Astrocyte (in vitro differentiated cells and primary cell): ENCODE results near the gene NHLRC4. TPM values are rescaled to one million over a fixed set of nuclear protein-coding genes. Genes with fewer than 3 reads are reported as not detected.
A peak's percentile ranks its signal among the peaks of the same experiment; 100 is the strongest.

ENCODE experiments used
- DNase-seq: peaks from one replicate; pipeline ENCODE4 v3.0.0-alpha.2; 2010; ENCODE audit warnings: low read depth
- FAIRE-seq: peaks from 2 replicates; lab custom pipeline; 2011; peaks lifted over from hg19 to GRCh38; lab: Jason Lieb, UNC
- H2AFZ ChIP-seq: 2 replicates; pipeline ENCODE4 v1.6.0; 2012; ENCODE audit warnings: low read depth, low read length, inconsistent platforms
- H3K27ac ChIP-seq: 2 replicates; pipeline ENCODE4 v1.5.1; 2011; ENCODE audit warnings: low read depth, low read length, inconsistent platforms
- H3K27me3 ChIP-seq: 2 replicates; pipeline ENCODE4 v1.6.0; 2011; ENCODE audit warnings: low read length, inconsistent platforms; ENCODE audit not compliant: insufficient read depth
- H3K36me3 ChIP-seq: 2 replicates; pipeline ENCODE4 v1.5.1; 2011; ENCODE audit warnings: low read length, inconsistent platforms; ENCODE audit not compliant: insufficient read depth
- H3K4me1 ChIP-seq: 2 replicates; pipeline ENCODE4 v1.5.1; 2011; ENCODE audit warnings: low read length, inconsistent platforms; ENCODE audit not compliant: insufficient read depth
- H3K4me2 ChIP-seq: 2 replicates; pipeline ENCODE4 v1.6.0; 2012; ENCODE audit warnings: low read length, inconsistent platforms
- H3K4me3 ChIP-seq: 2 replicates; pipeline ENCODE4 v1.5.1; 2011; ENCODE audit warnings: low read depth, mild to moderate bottlenecking, low read length, inconsistent platforms; ENCODE audit not compliant: insufficient read depth
- H3K79me2 ChIP-seq: 2 replicates; pipeline ENCODE4 v1.6.0; 2012; ENCODE audit warnings: mild to moderate bottlenecking, low read length, inconsistent platforms; ENCODE audit not compliant: insufficient read depth
- H3K9ac ChIP-seq: 2 replicates; pipeline ENCODE4 v1.6.0; 2012; ENCODE audit warnings: mild to moderate bottlenecking, low read length, inconsistent platforms
- H3K9me3 ChIP-seq: 2 replicates; pipeline ENCODE4 v1.5.1; 2012; ENCODE audit warnings: low read depth, mild to moderate bottlenecking, low read length, inconsistent platforms; ENCODE audit not compliant: insufficient read depth
- H4K20me1 ChIP-seq: 2 replicates; pipeline ENCODE4 v1.6.0; 2012; ENCODE audit warnings: low read length, inconsistent platforms; ENCODE audit not compliant: insufficient read depth
- H3K27ac Mint-ChIP-seq: one replicate; pipeline ENCODE4 v1.8.0; 2021; ENCODE audit warnings: mild to moderate bottlenecking, mixed read lengths; ENCODE audit not compliant: unreplicated experiment
- H3K27me3 Mint-ChIP-seq: one replicate; pipeline ENCODE4 v1.8.0; 2021; ENCODE audit warnings: low read depth, mixed read lengths; ENCODE audit not compliant: unreplicated experiment
- H3K36me3 Mint-ChIP-seq: one replicate; pipeline ENCODE4 v1.8.0; 2021; ENCODE audit warnings: low read depth, mixed read lengths; ENCODE audit not compliant: unreplicated experiment
- H3K4me1 Mint-ChIP-seq: one replicate; pipeline ENCODE4 v1.8.0; 2021; ENCODE audit warnings: low read depth, mixed read lengths; ENCODE audit not compliant: unreplicated experiment
- H3K4me3 Mint-ChIP-seq: one replicate; pipeline ENCODE4 v1.8.0; 2021; ENCODE audit warnings: mild to moderate bottlenecking, moderate library complexity, mixed read lengths; ENCODE audit not compliant: unreplicated experiment
- H3K9me3 Mint-ChIP-seq: one replicate; pipeline ENCODE4 v1.8.0; 2021; ENCODE audit warnings: mild to moderate bottlenecking, mixed read lengths; ENCODE audit not compliant: unreplicated experiment
- CTCF ChIP-seq: IDR thresholded peaks from 2 replicates; pipeline ENCODE4 v1.5.1; 2011; ENCODE audit warnings: low read depth, mild to moderate bottlenecking, inconsistent platforms, low read length, moderate library complexity; ENCODE audit not compliant: insufficient read depth
- EZH2 ChIP-seq: IDR thresholded peaks from 2 replicates; pipeline ENCODE4 v1.6.1; 2012; ENCODE audit warnings: mild to moderate bottlenecking, low read length, inconsistent platforms; ENCODE audit not compliant: insufficient read depth
- total RNA-seq: library from RNA; stranded (reverse); gene quantifications from 2 replicates; pipeline ENCODE4 v1.2.1, GENCODE V29; 2021

Gene NHLRC4
- total RNA-seq, 1 donor from 2014 or later: 0.73 TPM

GRCh38 chr16:588889-589657, 22.3 kb downstream of the NHLRC4 start:
- H2AFZ ChIP-seq: peak overlapping the region; percentile 98
- H3K9me3 ChIP-seq: no peaks in the 10 kb centered on the region
- H3K27ac ChIP-seq: peak overlapping the region; percentile 98
- peaks cover 15% of the 10 kb centered on the region for H3K4me1 ChIP-seq
- H3K36me3 ChIP-seq: no peaks in the 10 kb centered on the region
- peak overlapping the region; percentile 87 for H3K9ac ChIP-seq
- DNase-seq: peak; percentile 86
- TF ChIP-seq EZH2 (no peak), CTCF (no peak)
- peaks cover 55% of the 10 kb centered on the region for H4K20me1 ChIP-seq
- Mint-ChIP-seq H3K4me1 (peaks cover 11% of the 10 kb centered on the region), H3K4me3 (peak overlapping the region; percentile 96), H3K9me3 (no peaks in the 10 kb centered on the region), H3K27me3 (no peaks in the 10 kb centered on the region), H3K27ac (peak overlapping the region; percentile 100), H3K36me3 (peaks cover 2% of the 10 kb centered on the region)
- no peak for FAIRE-seq
- no peaks in the 10 kb centered on the region for H3K27me3 ChIP-seq
- peak overlapping the region; percentile 87 for H3K4me2 ChIP-seq
- H3K4me3 ChIP-seq: peak overlapping the region; percentile 73
- H3K79me2 ChIP-seq: peaks cover 53% of the 10 kb centered on the region

- TF ChIP-seq CTCF (no peak), EZH2 (no peak)
- Histone ChIP-seq H3K79me2 (peaks cover 60% of the 10 kb centered on the region), H3K4me2 (peak within 1 kb of the TSS; percentile 100), H2AFZ (peak within 1 kb of the TSS; percentile 98), H4K20me1 (peaks cover 61% of the 10 kb centered on the region), H3K9me3 (no peaks in the 10 kb centered on the region), H3K27ac (peak within 1 kb of the TSS; percentile 98), H3K9ac (peak within 1 kb of the TSS; percentile 87), H3K4me1 (peaks cover 15% of the 10 kb centered on the region), H3K27me3 (no peaks in the 10 kb centered on the region), H3K36me3 (no peaks in the 10 kb centered on the region), H3K4me3 (peak within 1 kb of the TSS; percentile 78)
- H3K4me3 Mint-ChIP-seq: peak within 1 kb of the TSS; percentile 96
- DNase-seq (peak; percentile 92), FAIRE-seq (no peak)
- peaks cover 2% of the 10 kb centered on the region for H3K36me3 Mint-ChIP-seq
- H3K27ac Mint-ChIP-seq: peak within 1 kb of the TSS; percentile 100
- no peaks in the 10 kb centered on the region for H3K9me3 Mint-ChIP-seq
- no peaks in the 10 kb centered on the region for H3K27me3 Mint-ChIP-seq
- H3K4me1 Mint-ChIP-seq: peaks cover 11% of the 10 kb centered on the region
Measured at GRCh38 chr16:589658-590187, 22.9 kb downstream of the NHLRC4 start, which contains the start of gene RAB40C. Gene RAB40C (plus strand): TSS chr16:590066. CDS start chr16:590292, 226 bp downstream.
